ENCODE data around the gene VCP. TPM values are rescaled to one million over a fixed set of nuclear protein-coding genes. Genes with fewer than 3 reads are reported as not detected.
A peak's percentile ranks its signal among the peaks of the same experiment; 100 is the strongest.

The VCP gene
- total RNA-seq, 1 experiment from 2014 or later: 157 TPM

- Histone ChIP-seq H3K4me1 (ENCODE audit: low read length) (peaks cover 33% of the 10 kb centered on the region), H3K9me2 (replicated peaks; ENCODE audit: insufficient read depth, low read length) (no peaks in the 10 kb centered on the region), H3K4me2 (ENCODE audit: low read depth, low read length, poor library complexity, severe bottlenecking) (no peak overlapping the region), H4K20me1 (ENCODE audit: insufficient read depth, low read depth, low read length) (no peaks in the 10 kb centered on the region), H3K9ac (ENCODE audit: low read length) (no peak overlapping the region), H3K4me3 (ENCODE audit: low read length) (no peak overlapping the region), H2AFZ (ENCODE audit: low read length) (no peak overlapping the region), H3K27ac (ENCODE audit: low read length) (no peak overlapping the region), H3K9me3 (ENCODE audit: low read length) (no peaks in the 10 kb centered on the region), H3K79me2 (ENCODE audit: low read length) (peaks cover 35% of the 10 kb centered on the region), H3K36me3 (ENCODE audit: insufficient read depth, low read length) (peaks cover 4% of the 10 kb centered on the region; the same call in 1 of the 2 replicates), H3K27me3 (ENCODE audit: low read length) (no peaks in the 10 kb centered on the region)
- DNase-seq: no peak
These were observed 4.4 kb upstream of the VCP start for GRCh38 chr9:35076848-35077247.

DNA sequence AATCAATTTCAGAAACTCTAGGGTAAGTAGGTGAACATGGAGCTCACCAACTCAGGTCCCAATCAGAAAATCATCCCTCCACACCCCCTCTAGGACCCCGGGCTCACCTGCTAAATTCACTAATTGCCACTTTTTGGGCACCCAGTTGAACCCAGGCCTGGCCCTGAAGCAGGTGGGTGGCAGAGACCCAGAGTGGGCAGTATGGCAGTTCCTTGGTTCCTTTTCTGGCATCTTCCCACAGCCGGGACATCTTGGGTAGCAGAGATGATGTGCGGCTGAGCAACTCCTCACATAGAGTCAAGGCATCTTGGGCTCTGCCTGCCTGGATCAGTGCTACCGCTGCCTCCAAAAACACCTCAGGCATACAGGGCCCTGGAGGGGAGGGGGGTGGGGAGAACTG lies 2.9 kb upstream of the VCP start:
- Histone ChIP-seq H3K4me1 (ENCODE audit: low read length) (peaks cover 36% of the 10 kb centered on the region), H3K4me3 (ENCODE audit: low read length) (no peak overlapping the region), H3K79me2 (ENCODE audit: low read length) (peaks cover 50% of the 10 kb centered on the region), H3K9me2 (replicated peaks; ENCODE audit: insufficient read depth, low read length) (no peaks in the 10 kb centered on the region), H3K9ac (ENCODE audit: low read length) (no peak overlapping the region), H3K9me3 (ENCODE audit: low read length) (no peaks in the 10 kb centered on the region), H3K27ac (ENCODE audit: low read length) (no peak overlapping the region), H2AFZ (ENCODE audit: low read length) (no peak overlapping the region), H3K4me2 (ENCODE audit: low read depth, low read length, poor library complexity, severe bottlenecking) (no peak overlapping the region), H4K20me1 (ENCODE audit: insufficient read depth, low read depth, low read length) (peaks cover 14% of the 10 kb centered on the region), H3K36me3 (ENCODE audit: insufficient read depth, low read length) (peaks cover 4% of the 10 kb centered on the region; the same call in 1 of the 2 replicates), H3K27me3 (ENCODE audit: low read length) (no peaks in the 10 kb centered on the region)
- DNase-seq: no peak

DNA sequence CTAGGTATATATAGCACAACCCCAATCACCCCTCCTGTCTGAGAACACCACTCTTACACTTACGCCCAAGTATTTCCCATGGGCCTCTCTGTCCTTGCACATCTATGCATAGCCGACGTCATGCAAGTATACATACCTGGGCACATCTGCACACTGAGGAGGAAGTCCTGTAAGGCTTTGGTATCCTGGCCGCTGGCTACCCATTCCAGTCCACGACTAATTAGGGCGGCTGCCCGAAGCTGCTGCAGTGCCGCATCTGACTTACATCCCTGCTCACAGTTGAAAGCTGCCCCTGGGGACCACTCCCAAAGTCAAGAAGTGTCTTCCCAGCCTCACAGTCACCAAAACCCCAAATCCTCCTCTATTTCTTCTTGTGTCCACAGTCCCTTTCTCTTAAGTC lies 2.4 kb upstream of the VCP start:
- DNase-seq: no peak
- H3K4me1 ChIP-seq (ENCODE audit: low read length): peaks cover 38% of the 10 kb centered on the region
- H3K4me3 ChIP-seq (ENCODE audit: low read length): no peak overlapping the region
- H3K27me3 ChIP-seq (ENCODE audit: low read length): no peaks in the 10 kb centered on the region
- H3K79me2 ChIP-seq (ENCODE audit: low read length): peaks cover 56% of the 10 kb centered on the region
- no peak overlapping the region for H3K27ac ChIP-seq (ENCODE audit: low read length)
- H3K9me2 ChIP-seq (replicated peaks; ENCODE audit: insufficient read depth, low read length): no peaks in the 10 kb centered on the region
- H3K4me2 ChIP-seq (ENCODE audit: low read depth, low read length, poor library complexity, severe bottlenecking): no peak overlapping the region
- H3K36me3 ChIP-seq (ENCODE audit: insufficient read depth, low read length): peaks cover 9% of the 10 kb centered on the region; the same call in 1 of the 2 replicates
- H4K20me1 ChIP-seq (ENCODE audit: insufficient read depth, low read depth, low read length): peaks cover 19% of the 10 kb centered on the region
- H3K9me3 ChIP-seq (ENCODE audit: low read length): no peaks in the 10 kb centered on the region
- no peak overlapping the region for H3K9ac ChIP-seq (ENCODE audit: low read length)
- H2AFZ ChIP-seq (ENCODE audit: low read length): no peak overlapping the region

- Histone ChIP-seq H3K9ac (ENCODE audit: low read length) (no peak overlapping the region), H2AFZ (ENCODE audit: low read length) (no peak overlapping the region), H3K4me1 (ENCODE audit: low read length) (peaks cover 40% of the 10 kb centered on the region), H3K9me2 (replicated peaks; ENCODE audit: insufficient read depth, low read length) (no peaks in the 10 kb centered on the region), H3K4me3 (ENCODE audit: low read length) (no peak overlapping the region), H3K27ac (ENCODE audit: low read length) (no peak overlapping the region), H3K4me2 (ENCODE audit: low read depth, low read length, poor library complexity, severe bottlenecking) (no peak overlapping the region), H3K9me3 (ENCODE audit: low read length) (no peaks in the 10 kb centered on the region), H3K27me3 (ENCODE audit: low read length) (no peaks in the 10 kb centered on the region), H3K79me2 (ENCODE audit: low read length) (peaks cover 57% of the 10 kb centered on the region), H4K20me1 (ENCODE audit: insufficient read depth, low read depth, low read length) (peaks cover 26% of the 10 kb centered on the region), H3K36me3 (ENCODE audit: insufficient read depth, low read length) (peaks cover 12% of the 10 kb centered on the region; the same call in 1 of the 2 replicates)
- DNase-seq: no peak
These were observed 1.7 kb upstream of the VCP start for GRCh38 chr9:35074141-35074540.

- H3K27me3 ChIP-seq (ENCODE audit: low read length): no peaks in the 10 kb centered on the region
- no peak for DNase-seq
- H3K4me1 ChIP-seq (ENCODE audit: low read length): peaks cover 31% of the 10 kb centered on the region
- no peaks in the 10 kb centered on the region for H3K9me2 ChIP-seq (replicated peaks; ENCODE audit: insufficient read depth, low read length)
- peaks cover 35% of the 10 kb centered on the region for H4K20me1 ChIP-seq (ENCODE audit: insufficient read depth, low read depth, low read length)
- H3K9me3 ChIP-seq (ENCODE audit: low read length): no peaks in the 10 kb centered on the region
- peak overlapping the region; percentile 35; the same call in 1 of the 2 replicates for H3K4me3 ChIP-seq (ENCODE audit: low read length)
- H3K79me2 ChIP-seq (ENCODE audit: low read length): peaks cover 57% of the 10 kb centered on the region
- H3K36me3 ChIP-seq (ENCODE audit: insufficient read depth, low read length): peaks cover 19% of the 10 kb centered on the region; the same call in 1 of the 2 replicates
- H3K9ac ChIP-seq (ENCODE audit: low read length): peak overlapping the region; percentile 17; the same call in 1 of the 2 replicates
- H3K27ac ChIP-seq (ENCODE audit: low read length): peak overlapping the region; percentile 64
- H3K4me2 ChIP-seq (ENCODE audit: low read depth, low read length, poor library complexity, severe bottlenecking): peak overlapping the region; percentile 52
- no peak overlapping the region for H2AFZ ChIP-seq (ENCODE audit: low read length)
These were observed 821 bp upstream of the VCP start for GRCh38 chr9:35073279-35073612.

DNA sequence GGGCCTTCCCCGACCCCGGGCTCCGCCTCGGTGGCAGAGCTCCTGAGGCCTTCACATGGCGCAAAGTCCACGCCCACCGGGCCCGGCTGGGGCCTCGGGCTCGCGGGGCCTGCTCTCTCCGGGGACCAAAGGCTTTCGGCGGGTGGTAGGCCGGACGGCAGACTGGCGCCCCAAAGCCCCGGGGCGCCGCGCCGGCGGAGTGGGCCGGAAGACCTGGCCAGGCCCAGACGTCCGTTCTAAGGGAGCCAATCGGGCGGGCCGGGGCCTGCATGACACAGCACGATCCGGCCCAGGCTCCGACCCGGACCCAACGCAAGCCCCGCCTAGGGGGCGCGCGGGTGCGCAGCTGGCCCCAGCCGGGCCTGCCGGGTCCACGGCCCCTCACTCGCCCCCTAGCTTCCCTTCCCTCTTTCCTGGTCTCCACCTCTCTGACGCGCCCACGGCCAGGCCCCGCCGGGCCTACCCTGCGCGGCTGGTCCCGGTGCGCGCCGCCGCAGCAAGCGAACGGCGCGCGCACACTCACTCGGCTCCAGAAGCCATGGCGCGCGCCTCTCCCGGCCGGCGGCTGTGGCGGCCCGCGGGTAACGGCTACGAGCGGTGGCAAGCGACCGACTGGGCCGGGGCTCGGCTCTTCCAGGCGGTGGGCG lies 488 bp downstream of the VCP start:
- H3K9me3 ChIP-seq (ENCODE audit: low read length): no peaks in the 10 kb centered on the region
- peaks cover 24% of the 10 kb centered on the region for H3K4me1 ChIP-seq (ENCODE audit: low read length)
- peak overlapping the region; percentile 92 for H3K4me2 ChIP-seq (ENCODE audit: low read depth, low read length, poor library complexity, severe bottlenecking)
- peaks cover 32% of the 10 kb centered on the region for H3K36me3 ChIP-seq (ENCODE audit: insufficient read depth, low read length)
- peak overlapping the region; percentile 96 for H3K27ac ChIP-seq (ENCODE audit: low read length)
- peak overlapping the region; percentile 99 for H3K9ac ChIP-seq (ENCODE audit: low read length)
- no peaks in the 10 kb centered on the region for H3K27me3 ChIP-seq (ENCODE audit: low read length)
- peaks cover 48% of the 10 kb centered on the region for H4K20me1 ChIP-seq (ENCODE audit: insufficient read depth, low read depth, low read length)
- H2AFZ ChIP-seq (ENCODE audit: low read length): no peak overlapping the region
- no peaks in the 10 kb centered on the region for H3K9me2 ChIP-seq (replicated peaks; ENCODE audit: insufficient read depth, low read length)
- peak overlapping the region; percentile 94 for H3K4me3 ChIP-seq (ENCODE audit: low read length)
- peak; percentile 93 for DNase-seq
- peaks cover 57% of the 10 kb centered on the region for H3K79me2 ChIP-seq (ENCODE audit: low read length)

DNA sequence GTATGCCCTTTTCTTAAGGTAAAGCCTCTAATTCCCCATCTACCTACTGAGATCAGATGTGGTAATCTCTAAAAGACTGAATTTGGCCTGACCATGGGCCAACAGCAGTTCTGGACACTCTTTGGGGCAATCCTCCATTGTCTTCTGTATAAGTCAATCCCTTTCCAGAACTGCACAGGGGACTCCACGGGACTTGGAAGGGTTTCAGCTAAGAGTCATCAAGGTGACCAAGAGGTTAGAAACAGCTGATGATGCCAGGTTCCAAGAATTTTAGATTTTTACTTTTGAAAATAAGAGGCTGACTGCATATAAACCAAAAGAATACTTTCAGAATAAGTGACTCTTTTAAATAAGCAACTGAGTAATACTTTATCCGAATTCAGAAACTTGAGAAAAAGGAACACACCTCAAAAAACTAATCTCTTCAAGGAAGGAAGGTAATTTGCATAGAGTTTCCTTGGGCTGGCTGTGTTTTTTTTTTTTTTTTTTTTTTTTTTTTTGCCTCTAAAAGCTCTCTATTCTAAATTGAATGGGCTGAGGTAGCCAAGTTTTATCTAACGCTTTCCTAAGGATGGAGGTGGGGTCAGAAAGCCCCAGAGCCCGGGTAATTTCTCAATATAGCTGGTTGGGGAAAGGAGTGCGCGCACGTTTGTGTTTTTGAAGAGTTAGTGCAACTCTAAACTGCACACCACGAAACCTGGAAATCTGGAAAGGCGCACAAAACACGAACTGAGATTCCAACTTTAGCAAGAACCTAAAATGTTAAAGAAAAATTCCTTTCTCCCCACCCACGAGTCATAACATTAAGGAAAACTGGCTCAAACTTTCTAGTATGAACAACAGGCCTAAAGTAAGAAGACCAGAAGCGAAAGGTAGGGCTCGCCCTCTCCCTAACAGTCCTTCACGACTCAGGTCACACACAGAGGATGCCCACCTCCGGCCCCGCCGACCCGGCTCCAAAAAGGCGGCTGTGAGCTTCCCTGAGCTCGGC lies 1.3 kb downstream of the VCP start:
- Histone ChIP-seq H3K79me2 (ENCODE audit: low read length) (peaks cover 58% of the 10 kb centered on the region), H3K9me2 (replicated peaks; ENCODE audit: insufficient read depth, low read length) (no peaks in the 10 kb centered on the region), H3K4me3 (ENCODE audit: low read length) (peak overlapping the region; percentile 94), H3K36me3 (ENCODE audit: insufficient read depth, low read length) (peaks cover 37% of the 10 kb centered on the region), H4K20me1 (ENCODE audit: insufficient read depth, low read depth, low read length) (peaks cover 50% of the 10 kb centered on the region), H3K4me2 (ENCODE audit: low read depth, low read length, poor library complexity, severe bottlenecking) (peak overlapping the region; percentile 92), H3K4me1 (ENCODE audit: low read length) (peaks cover 24% of the 10 kb centered on the region), H3K27ac (ENCODE audit: low read length) (peak overlapping the region; percentile 96), H2AFZ (ENCODE audit: low read length) (no peak overlapping the region), H3K9ac (ENCODE audit: low read length) (peak overlapping the region; percentile 99), H3K27me3 (ENCODE audit: low read length) (no peaks in the 10 kb centered on the region), H3K9me3 (ENCODE audit: low read length) (no peaks in the 10 kb centered on the region)
- peak; percentile 76 for DNase-seq

GRCh38 chr9:35069020-35069419 lies 3.4 kb downstream of the VCP start:
- Histone ChIP-seq H3K36me3 (ENCODE audit: insufficient read depth, low read length) (peaks cover 48% of the 10 kb centered on the region), H2AFZ (ENCODE audit: low read length) (no peak overlapping the region), H3K4me1 (ENCODE audit: low read length) (peaks cover 24% of the 10 kb centered on the region), H3K9me2 (replicated peaks; ENCODE audit: insufficient read depth, low read length) (no peaks in the 10 kb centered on the region), H4K20me1 (ENCODE audit: insufficient read depth, low read depth, low read length) (peaks cover 58% of the 10 kb centered on the region), H3K4me2 (ENCODE audit: low read depth, low read length, poor library complexity, severe bottlenecking) (no peak overlapping the region), H3K4me3 (ENCODE audit: low read length) (no peak overlapping the region), H3K9ac (ENCODE audit: low read length) (no peak overlapping the region), H3K79me2 (ENCODE audit: low read length) (peaks cover 58% of the 10 kb centered on the region), H3K27ac (ENCODE audit: low read length) (no peak overlapping the region), H3K27me3 (ENCODE audit: low read length) (no peaks in the 10 kb centered on the region), H3K9me3 (ENCODE audit: low read length) (no peaks in the 10 kb centered on the region)
- DNase-seq: no peak
